ENCODE measurements around the gene TSSK3.

TSSK3 gene

DNA sequence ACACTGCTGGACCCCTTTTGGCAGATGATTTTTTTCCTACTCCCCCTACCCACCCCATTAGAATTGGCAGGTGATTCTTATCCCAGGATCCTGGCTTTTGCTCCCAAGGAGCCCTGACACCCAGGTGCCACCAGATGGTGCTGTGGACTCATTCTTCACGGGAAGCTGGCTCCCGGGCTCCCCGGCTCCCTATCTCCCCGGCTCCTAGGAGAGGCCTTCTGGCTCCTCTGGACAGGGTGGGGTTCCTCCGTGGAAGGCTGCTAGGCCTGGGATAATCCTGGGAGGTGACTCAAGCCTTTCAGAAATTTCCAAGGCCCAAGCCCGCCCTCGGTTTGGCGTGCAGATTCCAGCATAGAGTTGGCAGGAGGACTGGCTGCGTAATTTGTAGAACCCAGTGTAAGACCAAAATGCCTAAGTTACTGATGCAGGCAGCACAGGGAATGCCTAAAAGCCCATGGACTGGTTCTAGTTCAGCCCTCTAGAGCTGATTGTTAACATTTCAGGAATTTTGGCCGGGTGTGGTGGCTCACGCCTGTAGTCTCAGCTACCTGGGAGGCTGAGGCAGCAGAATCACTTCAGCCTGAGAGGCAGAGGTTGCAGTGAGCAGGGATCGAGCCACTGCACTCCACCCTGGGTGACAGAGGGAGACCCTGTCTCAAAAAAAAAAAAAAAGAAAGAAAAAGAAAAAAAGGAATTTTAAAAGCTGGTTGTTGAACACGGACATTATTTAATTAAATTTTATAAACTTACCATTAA lies 38.7 kb downstream of the TSSK3 start:
- peak; percentile 9 for DNase-seq (ENCODE audit: low read depth)

DNA sequence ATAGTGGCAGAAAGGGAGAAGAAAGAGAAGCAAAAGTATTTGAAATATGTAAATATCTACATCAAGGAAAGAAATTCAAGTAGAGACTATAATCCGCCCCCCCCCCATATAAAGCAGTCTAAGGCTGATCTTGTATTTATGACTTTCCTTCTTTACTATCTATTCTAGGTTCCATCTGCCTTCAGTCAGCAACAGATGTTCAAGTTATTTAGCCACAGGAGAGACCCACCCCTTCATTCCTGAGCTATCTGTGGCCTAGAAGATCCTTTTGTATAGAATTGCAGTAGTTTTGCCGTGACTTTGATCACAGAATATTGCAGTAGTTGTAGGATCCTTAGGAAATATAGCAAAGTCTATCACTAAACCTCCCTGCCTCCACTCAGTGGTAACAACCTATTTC lies 42.6 kb downstream of the TSSK3 start:
- DNase-seq (ENCODE audit: low read depth), result no peak

DNA sequence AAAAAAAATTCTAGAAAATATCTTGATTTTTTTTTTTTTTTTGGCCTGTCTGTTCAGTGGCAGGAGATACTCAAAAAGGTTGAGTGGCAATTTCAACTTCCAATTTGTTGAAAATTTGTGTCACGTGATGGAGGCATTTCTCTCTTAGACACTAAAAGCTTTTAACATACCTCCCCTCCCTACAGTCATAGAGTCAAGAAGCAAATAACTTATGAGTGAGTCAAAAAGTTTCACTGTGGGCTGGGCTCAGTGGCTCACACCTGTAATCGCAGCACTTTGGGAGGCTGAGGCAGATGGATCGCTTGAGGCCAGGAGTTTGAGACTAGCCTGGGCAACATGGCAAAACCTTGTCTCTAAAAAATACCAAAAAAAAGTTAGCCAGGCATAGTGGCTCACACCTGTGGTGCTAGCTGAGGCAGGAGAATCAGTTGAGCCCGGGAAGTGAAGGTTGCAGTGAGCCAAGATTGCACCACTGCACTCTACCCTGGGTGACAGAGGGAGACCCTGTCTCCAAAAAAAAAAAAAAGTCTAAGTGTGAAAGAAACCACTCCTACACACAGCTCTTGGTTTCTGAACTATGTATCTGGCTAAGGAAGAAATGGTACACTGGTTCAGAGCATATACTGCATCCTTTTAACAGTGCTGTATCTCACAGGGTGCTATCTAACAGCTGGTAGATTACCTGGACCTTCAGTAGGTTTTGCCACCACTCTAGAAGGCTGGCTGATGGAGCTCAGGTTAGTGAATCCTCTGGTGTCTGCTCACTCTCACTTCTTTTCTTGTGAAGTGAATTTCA lies 43.5 kb downstream of the TSSK3 start:
- DNase-seq (ENCODE audit: low read depth), result no peak

DNA sequence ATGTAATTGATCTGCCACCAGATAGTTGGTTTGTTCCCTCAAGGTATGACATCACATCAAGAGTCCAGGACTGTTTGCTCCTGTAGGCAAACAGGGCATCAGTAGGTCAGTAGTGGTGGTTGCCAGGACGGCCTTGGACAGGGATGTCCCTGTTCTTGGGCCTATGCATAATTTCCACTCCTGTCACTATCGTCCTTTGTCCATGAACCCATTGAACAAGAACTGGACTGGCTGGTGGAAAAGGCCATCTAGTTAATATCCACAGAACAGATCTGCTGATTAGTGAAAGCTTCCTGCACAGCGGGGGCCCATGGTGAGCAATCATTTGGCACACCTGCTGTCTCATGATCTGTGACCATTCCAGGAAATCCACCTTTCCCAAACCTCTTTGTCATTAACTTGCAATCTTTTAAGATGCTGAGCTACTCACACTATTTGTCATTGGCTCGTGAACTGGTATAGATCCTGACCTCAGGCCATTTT lies 44.3 kb downstream of the TSSK3 start:
- no peak for DNase-seq (ENCODE audit: low read depth)

DNA sequence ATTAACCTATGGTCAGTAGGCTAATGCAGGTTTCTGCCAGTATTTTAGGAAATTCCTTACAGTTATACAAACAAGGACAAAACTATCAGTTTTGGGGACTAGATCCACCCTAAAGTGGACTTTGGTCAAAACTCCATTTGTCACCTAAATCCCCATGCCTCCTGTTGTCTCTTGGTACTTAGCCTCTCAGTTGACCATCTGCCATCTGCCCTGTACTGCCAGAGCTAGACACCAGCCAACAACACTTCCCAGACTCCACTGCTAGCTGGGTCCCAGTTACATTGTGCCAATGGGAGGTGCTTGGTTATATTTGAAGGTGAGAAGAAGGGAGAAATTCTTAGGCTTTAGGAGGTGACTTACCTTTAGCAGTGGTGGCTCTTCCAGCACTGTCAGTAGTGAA lies 48.9 kb downstream of the TSSK3 start:
- no peak for DNase-seq (ENCODE audit: low read depth)

DNA sequence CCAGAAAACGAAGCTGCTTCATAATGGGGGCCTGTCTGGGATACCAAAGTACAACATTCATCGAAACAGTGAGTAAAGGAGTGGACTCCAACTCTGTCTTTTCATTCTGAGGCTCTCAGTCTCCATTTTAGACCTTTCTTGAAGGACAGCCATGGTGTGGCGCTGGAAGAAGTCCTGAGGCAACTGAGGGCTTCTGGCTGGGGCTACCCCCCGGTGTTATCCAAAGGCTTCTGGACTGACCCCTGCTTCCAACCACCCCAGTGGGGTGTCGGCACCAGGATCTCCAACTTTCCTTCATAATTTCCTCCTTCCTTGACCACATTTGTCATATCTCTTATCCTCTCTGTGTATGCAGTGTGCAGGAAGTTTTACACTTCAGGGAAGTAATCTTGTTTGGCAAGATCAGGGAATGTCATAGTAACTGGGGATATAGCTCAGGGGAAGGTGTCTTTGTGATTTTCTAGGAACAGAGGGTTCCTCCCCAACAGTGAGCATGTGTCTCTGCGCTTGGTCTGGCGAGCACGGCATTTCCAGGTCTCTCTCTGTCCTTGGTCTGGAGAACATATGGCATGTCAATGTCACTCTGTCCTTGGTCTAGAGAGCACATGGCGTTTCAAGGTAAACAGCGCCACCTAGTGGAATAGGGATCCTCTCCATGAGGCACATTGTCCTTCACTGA lies 51.3 kb downstream of the TSSK3 start:
- DNase-seq (ENCODE audit: low read depth), result peak; percentile 70
